GM23338 (cell line): ENCODE results near the gene GAREM1. TPM values are rescaled to one million over a fixed set of nuclear protein-coding genes. Genes with fewer than 3 reads are reported as not detected.

ENCODE experiments used
- ATAC-seq: fragments of 200-7000 bp; cut with Tn5 transposase; 3 replicates; pipeline ENCODE4 v1.9.1; 2020
- DNase-seq: peaks from one replicate; pipeline ENCODE4 v3.0.0-alpha.2; 2015; ENCODE audit warnings: low spot score
- H2AFZ ChIP-seq: fragments of 200-600 bp; sonication (generic); 2 replicates; pipeline ENCODE4 v1.8.0; 2016; ENCODE audit warnings: antibody characterized with exemption, mild to moderate bottlenecking, moderate library complexity
- H3F3A ChIP-seq: fragments of 200-600 bp; sonication (generic); replicated peaks from 2 replicates; pipeline ENCODE4 v1.8.0; 2017; ENCODE audit warnings: antibody characterized with exemption, mixed run types, low read depth
- H3K27ac ChIP-seq: fragments of 200-600 bp; sonication (generic); 2 replicates; pipeline ENCODE4 v1.6.1; 2016; ENCODE audit warnings: low read depth
- H3K27me3 ChIP-seq: fragments of 200-600 bp; sonication (generic); 2 replicates; pipeline ENCODE4 v1.8.0; 2016; ENCODE audit warnings: mild to moderate bottlenecking, mixed run types, moderate library complexity; ENCODE audit not compliant: insufficient read depth
- H3K36me3 ChIP-seq: fragments of 200-600 bp; sonication (generic); 2 replicates; pipeline ENCODE4 v1.8.0; 2016; ENCODE audit warnings: mild to moderate bottlenecking; ENCODE audit not compliant: insufficient read depth
- H3K4me1 ChIP-seq: fragments of 200-600 bp; sonication (generic); 2 replicates; pipeline ENCODE4 v1.8.0; 2016; ENCODE audit warnings: mild to moderate bottlenecking, moderate library complexity; ENCODE audit not compliant: insufficient read depth
- H3K4me2 ChIP-seq: fragments of 200-600 bp; sonication (generic); 2 replicates; pipeline ENCODE4 v1.7.1; 2017; ENCODE audit warnings: mixed run types
- H3K4me3 ChIP-seq: fragments of 200-600 bp; sonication (generic); 2 replicates; pipeline ENCODE4 v1.6.1; 2016; ENCODE audit warnings: mixed run types
- H3K79me2 ChIP-seq: fragments of 200-600 bp; sonication (generic); replicated peaks from 2 replicates; pipeline ENCODE4 v1.8.0; 2017; ENCODE audit warnings: mild to moderate bottlenecking; ENCODE audit not compliant: insufficient read depth
- H3K9me2 ChIP-seq: fragments of 200-600 bp; sonication (generic); 2 replicates; pipeline ENCODE4 v1.8.0; 2017; ENCODE audit not compliant: insufficient read depth
- H4K20me1 ChIP-seq: fragments of 200-600 bp; sonication (generic); replicated peaks from 2 replicates; pipeline ENCODE4 v1.8.0; 2017; ENCODE audit warnings: mild to moderate bottlenecking; ENCODE audit not compliant: insufficient read depth
- H3K27ac Mint-ChIP-seq: 2 replicates; pipeline ENCODE4 v1.8.0; 2020; ENCODE audit warnings: inconsistent platforms, mild to moderate bottlenecking, moderate library complexity, mixed read lengths
- H3K27me3 Mint-ChIP-seq: 3 replicates; pipeline ENCODE4 v1.8.0; 2022; ENCODE audit warnings: low read depth, mild to moderate bottlenecking, moderate library complexity, mixed read lengths, inconsistent platforms; ENCODE audit not compliant: insufficient read depth, poor library complexity
- H3K36me3 Mint-ChIP-seq: 3 replicates; pipeline ENCODE4 v1.8.0; 2021; ENCODE audit warnings: low read depth, mild to moderate bottlenecking, inconsistent platforms, moderate library complexity, mixed read lengths
- H3K4me1 Mint-ChIP-seq: 3 replicates; pipeline ENCODE4 v1.8.0; 2020; ENCODE audit warnings: mild to moderate bottlenecking, inconsistent platforms, mixed read lengths
- H3K4me3 Mint-ChIP-seq: 3 replicates; pipeline ENCODE4 v1.8.0; 2021; ENCODE audit warnings: moderate library complexity, mild to moderate bottlenecking, inconsistent platforms, mixed read lengths
- H3K9me3 Mint-ChIP-seq: 3 replicates; pipeline ENCODE4 v1.8.0; 2020; ENCODE audit warnings: moderate library complexity, mild to moderate bottlenecking, inconsistent platforms, mixed read lengths
- CTCF ChIP-seq, 2 experiments: fragments of 200-600 bp in 1 of 2; sonication (generic) in 1 of 2; conservative IDR thresholded peaks; 2 replicates each; pipeline versions ENCODE4 v1.5.1 to v1.6.1; 2016 to 2017; ENCODE audit warnings: antibody characterized with exemption in 2 of 2, low read depth in 2 of 2, mild to moderate bottlenecking in 2 of 2, moderate library complexity in 1 of 2
- ETS1 ChIP-seq: IDR thresholded peaks from 2 replicates; pipeline ENCODE4 v1.6.1; 2016; ENCODE audit warnings: antibody characterized with exemption
- EZH2 ChIP-seq: fragments of 200-600 bp; sonication (generic); IDR thresholded peaks from one replicate; pipeline ENCODE4 v1.8.0; 2017; ENCODE audit warnings: antibody characterized with exemption, mild to moderate bottlenecking, low read depth; ENCODE audit not compliant: unreplicated experiment
- EZH2phosphoT487 ChIP-seq: fragments of 200-600 bp; sonication (generic); IDR thresholded peaks from one replicate; pipeline ENCODE4 v1.8.1; 2018; ENCODE audit warnings: antibody characterized with exemption; ENCODE audit not compliant: unreplicated experiment
- JUNB ChIP-seq: IDR thresholded peaks from one replicate; pipeline ENCODE4 v1.6.1; 2016; ENCODE audit warnings: antibody characterized with exemption; ENCODE audit not compliant: unreplicated experiment
- NANOG ChIP-seq: IDR thresholded peaks from 2 replicates; pipeline ENCODE4 v1.6.1; 2016; ENCODE audit warnings: antibody characterized with exemption, borderline replicate concordance
- POLR2AphosphoS5 ChIP-seq: IDR thresholded peaks from 2 replicates; pipeline ENCODE4 v1.6.1; 2016; ENCODE audit warnings: antibody characterized with exemption, low read depth
- REST ChIP-seq: IDR thresholded peaks from one replicate; pipeline ENCODE4 v1.6.1; 2018; ENCODE audit warnings: antibody characterized with exemption; ENCODE audit not compliant: unreplicated experiment
- STAT1 ChIP-seq: IDR thresholded peaks from one replicate; pipeline ENCODE4 v1.6.1; 2016; ENCODE audit warnings: antibody characterized with exemption; ENCODE audit not compliant: unreplicated experiment
- ZNF114 ChIP-seq: fragments of 250-450 bp; sonication (Bioruptor Pico); IDR thresholded peaks from 2 replicates; pipeline ENCODE4 v1.5.0; 2020; ENCODE audit warnings: mild to moderate bottlenecking, moderate library complexity
- ZNF331 ChIP-seq: fragments of 250-450 bp; sonication (Bioruptor Pico); IDR thresholded peaks from 2 replicates; pipeline ENCODE4 v1.5.0; 2020; ENCODE audit warnings: low read depth, mild to moderate bottlenecking, moderate library complexity
- polyA plus RNA-seq: library from polyadenylated mRNA; unstranded; fragments of >200 nt; fragmentation: Nextera tagmentation; extraction: Ambion mirVana; gene quantifications from 2 replicates; pipeline ENCODE4 v1.2.1, GENCODE V29; 2016
- total RNA-seq: library from RNA; depleted of rRNA; stranded (reverse); fragments of >200 nt; shearing (Covaris generic); gene quantifications from 2 replicates; pipeline ENCODE4 v1.2.3, GENCODE V29; 2014

The GAREM1 gene
- total and polyA plus RNA-seq, 2 experiments from 2014 or later: 2.7 to 6.0 TPM

- TF ChIP-seq POLR2AphosphoS5: no peak
- TF ChIP-seq ETS1: no peak
- no peak for TF ChIP-seq ZNF114
- no peak for TF ChIP-seq STAT1
- TF ChIP-seq REST: no peak
- TF ChIP-seq ZNF331 (CRISPR knock-in tag): no peak
- no peak for TF ChIP-seq EZH2
- no peak for TF ChIP-seq JUNB
- no peak for TF ChIP-seq NANOG
- TF ChIP-seq EZH2phosphoT487: no peak
- no peak for TF ChIP-seq CTCF (conservative IDR thresholded peaks at IDR 0.05; ENCODE audit: low read depth in 2 of 2)
- H2AFZ ChIP-seq: no peak overlapping the region
- peaks cover 12% of the 10 kb centered on the region for H3K4me1 Mint-ChIP-seq
- H3F3A ChIP-seq: no peaks in the 10 kb centered on the region
- H3K4me3 ChIP-seq: no peak overlapping the region
- H3K36me3 ChIP-seq: no peaks in the 10 kb centered on the region
- H3K27ac Mint-ChIP-seq: no peak overlapping the region
- no peaks in the 10 kb centered on the region for H4K20me1 ChIP-seq
- no peaks in the 10 kb centered on the region for H3K27me3 ChIP-seq
- no peaks in the 10 kb centered on the region for H3K4me1 ChIP-seq
- no peaks in the 10 kb centered on the region for H3K36me3 Mint-ChIP-seq
- peaks cover 4% of the 10 kb centered on the region for H3K27me3 Mint-ChIP-seq
- H3K9me2 ChIP-seq: no peaks in the 10 kb centered on the region
- no peak overlapping the region for H3K4me2 ChIP-seq
- H3K79me2 ChIP-seq: 0 out of 2 replicates have a peak, but pooled peaks cover 2% of the 10 kb centered on the region
- H3K27ac ChIP-seq: no peak overlapping the region
- no peaks in the 10 kb centered on the region for H3K9me3 Mint-ChIP-seq
- DNase-seq (no peak), ATAC-seq (no peak)
- H3K4me3 Mint-ChIP-seq: no peak overlapping the region
These were observed 81.5 kb downstream of the GAREM1 start for GRCh38 chr18:32389191-32389590.
